Uterus (tissue), 4 donors: ENCODE data around the gene TMEM51. TPM values are rescaled to one million over a fixed set of nuclear protein-coding genes. Genes with fewer than 3 reads are reported as not detected.

ENCODE experiments used
- DNase-seq, 2 donors: peaks; one replicate each; pipeline ENCODE4 v3.0.0-alpha.2; 2019 to 2020
- H3K27ac ChIP-seq, 2 donors: fragments of 200-600 bp; sonication (generic); 1 replicate in 1 of 2; 2 replicates in 1 of 2; pipeline ENCODE4 v1.5.1; 2016 to 2018
- H3K27me3 ChIP-seq, 2 donors: fragments of 200-600 bp; sonication (generic); one replicate each; pipeline ENCODE4 v1.5.1; 2018 to 2019; ENCODE audit warnings: control low read depth in 1 of 2
- H3K36me3 ChIP-seq, 2 donors: fragments of 200-600 bp; sonication (generic); one replicate each; pipeline ENCODE4 v1.5.1; 2019; ENCODE audit warnings: control low read depth in 1 of 2
- H3K4me1 ChIP-seq, 2 donors: fragments of 200-600 bp; sonication (generic); one replicate each; pipeline ENCODE4 v1.5.1; 2018 to 2019; ENCODE audit warnings: control low read depth in 1 of 2
- H3K4me3 ChIP-seq, 2 donors: fragments of 200-600 bp; sonication (generic); 1 replicate in 1 of 2; 2 replicates in 1 of 2; pipeline ENCODE4 v1.5.1; 2018 to 2019; ENCODE audit warnings: mild to moderate bottlenecking in 1 of 2
- H3K9me3 ChIP-seq, 2 donors: fragments of 200-600 bp; sonication (generic); one replicate each; pipeline ENCODE4 v1.5.1; 2019; ENCODE audit warnings: control low read depth in 1 of 2
- POLR2A ChIP-seq, 2 donors: fragments of 450-650 bp; IDR thresholded peaks; one replicate each; pipeline ENCODE4 v1.6.1; 2016; ENCODE audit warnings: antibody characterized with exemption in 2 of 2, mild to moderate bottlenecking in 1 of 2, moderate library complexity in 1 of 2
- intact Hi-C: fragments of 100-400 bp; cut with DNase I; formaldehyde crosslinking; loops from one replicate; pipeline ENCODE4 v1.15.1; 2023; ENCODE audit warnings: low total_unique reads
- total RNA-seq, 4 donors: library from RNA; depleted of rRNA in 3 of 4; stranded (reverse); fragments of >200 nt in 3 of 4; gene quantifications; one replicate each; pipeline versions ENCODE4 v1.1.0 to v1.2.4, GENCODE V29; 2014 to 2023
- TF ChIP-seq, protein P1 (sequence below), 4 experiments: fragments of 200-600 bp in 2 of 4; fragments of 450-650 bp in 2 of 4; sonication (generic) in 2 of 4; IDR thresholded peaks; one replicate each; pipeline ENCODE4 v1.5.1; 2016 to 2019; ENCODE audit warnings: antibody characterized with exemption in 4 of 4, mild to moderate bottlenecking in 2 of 4, moderate library complexity in 1 of 4
- donor health status: DM: yes; HTN: yes; CAD: no.

Gene TMEM51
- total RNA-seq, 4 donors from 2014 or later: 1.3 to 45.0 (median 9.9) TPM

DNA sequence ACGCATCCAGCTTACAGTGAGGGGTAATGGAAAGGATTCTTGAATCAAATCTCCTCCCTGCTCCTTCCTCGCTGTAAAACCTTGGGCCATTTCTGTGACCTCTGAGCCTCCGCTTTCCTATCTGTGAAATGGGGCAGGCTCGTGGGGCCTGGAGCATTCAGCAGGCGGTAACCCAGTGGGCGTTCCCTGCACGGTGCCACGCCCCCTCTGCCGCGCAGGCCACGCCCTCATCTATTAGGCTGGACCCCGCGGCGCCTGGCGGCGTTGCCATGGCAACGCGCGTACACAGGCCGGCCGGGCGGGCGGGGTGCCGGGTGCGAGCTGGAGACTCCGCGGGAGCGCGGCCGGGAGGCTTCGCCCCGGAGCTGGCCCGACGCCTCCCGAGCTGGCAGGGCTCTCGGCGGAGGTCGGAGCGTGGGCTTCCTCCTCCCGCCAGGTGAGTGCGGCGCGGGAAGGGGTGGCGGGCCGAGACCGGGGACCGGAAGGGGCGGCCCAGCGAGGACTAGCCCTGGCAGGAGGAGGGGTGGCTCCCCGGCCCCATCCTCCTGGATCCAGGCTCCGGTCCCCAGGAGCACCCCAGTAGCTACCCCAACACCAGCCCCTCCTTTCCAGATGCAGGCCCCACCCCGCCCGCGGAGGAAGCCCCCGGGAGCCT, 93.5 kb downstream of the TMEM51 start, which contains the start of gene FHAD1:
Gene FHAD1, plus strand, starts transcription at position 264 of the 655 bp plus-strand sequence. CDS start 4,562 bp downstream, outside the sequence.
- Histone ChIP-seq H3K27me3 (no peaks in the 10 kb centered on the region), H3K36me3 (no peaks in the 10 kb centered on the region), H3K9me3 (no peaks in the 10 kb centered on the region), H3K27ac (no peak within 1 kb of the TSS), H3K4me3 (peak within 1 kb of the TSS in 1 of 2 donors; percentile 36), H3K4me1 (peaks cover 0 to 5% of the 10 kb centered on the region in 2 donors)
- intact Hi-C loops: no loop called here
- DNase-seq: peak in 1 of 2 donors; percentile 47
- no peak for TF ChIP-seq POLR2A (IDR thresholded peaks at IDR 0.05)
- TF ChIP-seq, protein P1, sequence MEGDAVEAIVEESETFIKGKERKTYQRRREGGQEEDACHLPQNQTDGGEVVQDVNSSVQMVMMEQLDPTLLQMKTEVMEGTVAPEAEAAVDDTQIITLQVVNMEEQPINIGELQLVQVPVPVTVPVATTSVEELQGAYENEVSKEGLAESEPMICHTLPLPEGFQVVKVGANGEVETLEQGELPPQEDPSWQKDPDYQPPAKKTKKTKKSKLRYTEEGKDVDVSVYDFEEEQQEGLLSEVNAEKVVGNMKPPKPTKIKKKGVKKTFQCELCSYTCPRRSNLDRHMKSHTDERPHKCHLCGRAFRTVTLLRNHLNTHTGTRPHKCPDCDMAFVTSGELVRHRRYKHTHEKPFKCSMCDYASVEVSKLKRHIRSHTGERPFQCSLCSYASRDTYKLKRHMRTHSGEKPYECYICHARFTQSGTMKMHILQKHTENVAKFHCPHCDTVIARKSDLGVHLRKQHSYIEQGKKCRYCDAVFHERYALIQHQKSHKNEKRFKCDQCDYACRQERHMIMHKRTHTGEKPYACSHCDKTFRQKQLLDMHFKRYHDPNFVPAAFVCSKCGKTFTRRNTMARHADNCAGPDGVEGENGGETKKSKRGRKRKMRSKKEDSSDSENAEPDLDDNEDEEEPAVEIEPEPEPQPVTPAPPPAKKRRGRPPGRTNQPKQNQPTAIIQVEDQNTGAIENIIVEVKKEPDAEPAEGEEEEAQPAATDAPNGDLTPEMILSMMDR (IDR thresholded peaks at IDR 0.05): no peak

DNA sequence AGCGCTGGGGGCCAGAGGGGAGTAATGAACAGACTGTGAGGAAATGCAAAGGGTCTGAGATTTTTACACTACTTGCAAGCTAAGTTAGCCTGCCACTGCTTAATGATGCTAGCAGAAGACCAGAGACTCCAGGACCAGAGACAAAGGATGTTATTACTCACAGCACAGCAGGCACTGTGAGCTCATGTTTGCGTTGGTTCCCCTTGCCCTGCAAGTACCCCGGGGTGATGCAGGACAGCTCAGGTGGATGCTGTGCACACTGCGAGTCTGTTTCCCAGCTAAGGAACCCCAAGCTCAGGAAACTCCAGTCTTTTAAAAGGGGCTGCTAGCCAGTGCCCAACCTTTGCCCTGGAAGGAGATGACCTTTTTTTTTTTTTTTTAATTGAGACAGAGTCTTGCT, 94.7 kb downstream of the TMEM51 start:
- H3K27me3 ChIP-seq: no peaks in the 10 kb centered on the region
- H3K4me3 ChIP-seq: no peak overlapping the region
- no peak for DNase-seq
- no peak overlapping the region for H3K27ac ChIP-seq
- TF ChIP-seq POLR2A (IDR thresholded peaks at IDR 0.05): no peak
- TF ChIP-seq, protein P1 (IDR thresholded peaks at IDR 0.05): no peak
- no peaks in the 10 kb centered on the region for H3K36me3 ChIP-seq
- no peaks in the 10 kb centered on the region for H3K9me3 ChIP-seq
- peaks cover 0 to 5% of the 10 kb centered on the region in 2 donors for H3K4me1 ChIP-seq
- intact Hi-C loops: no loop called here

DNA sequence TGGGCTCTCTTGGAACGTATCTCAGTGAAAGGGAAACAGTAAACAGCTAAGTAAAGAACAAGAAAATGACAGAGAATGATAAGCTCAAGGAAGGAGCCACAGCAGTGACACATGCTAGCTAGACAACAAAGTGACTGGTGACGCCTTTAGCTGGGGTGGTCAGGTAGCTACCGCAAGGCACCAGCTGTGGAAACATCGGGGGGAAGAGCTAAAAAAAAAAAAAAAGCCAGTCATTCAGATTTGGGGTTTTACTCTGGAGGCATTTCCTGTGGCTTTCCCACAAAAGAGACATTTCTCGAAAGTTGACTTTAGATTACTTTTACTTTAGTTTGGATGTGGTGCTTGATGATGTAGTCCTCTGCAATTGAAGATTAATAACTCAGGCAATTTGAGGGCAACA, 95.5 kb downstream of the TMEM51 start:
- Histone ChIP-seq H3K36me3 (no peaks in the 10 kb centered on the region), H3K27me3 (no peaks in the 10 kb centered on the region), H3K27ac (no peak overlapping the region), H3K9me3 (no peaks in the 10 kb centered on the region), H3K4me3 (no peak overlapping the region), H3K4me1 (peaks cover 0 to 5% of the 10 kb centered on the region in 2 donors)
- DNase-seq: no peak
- TF ChIP-seq, protein P1 (IDR thresholded peaks at IDR 0.05): no peak
- no peak for TF ChIP-seq POLR2A (IDR thresholded peaks at IDR 0.05)
- intact Hi-C loops: no loop called here

DNA sequence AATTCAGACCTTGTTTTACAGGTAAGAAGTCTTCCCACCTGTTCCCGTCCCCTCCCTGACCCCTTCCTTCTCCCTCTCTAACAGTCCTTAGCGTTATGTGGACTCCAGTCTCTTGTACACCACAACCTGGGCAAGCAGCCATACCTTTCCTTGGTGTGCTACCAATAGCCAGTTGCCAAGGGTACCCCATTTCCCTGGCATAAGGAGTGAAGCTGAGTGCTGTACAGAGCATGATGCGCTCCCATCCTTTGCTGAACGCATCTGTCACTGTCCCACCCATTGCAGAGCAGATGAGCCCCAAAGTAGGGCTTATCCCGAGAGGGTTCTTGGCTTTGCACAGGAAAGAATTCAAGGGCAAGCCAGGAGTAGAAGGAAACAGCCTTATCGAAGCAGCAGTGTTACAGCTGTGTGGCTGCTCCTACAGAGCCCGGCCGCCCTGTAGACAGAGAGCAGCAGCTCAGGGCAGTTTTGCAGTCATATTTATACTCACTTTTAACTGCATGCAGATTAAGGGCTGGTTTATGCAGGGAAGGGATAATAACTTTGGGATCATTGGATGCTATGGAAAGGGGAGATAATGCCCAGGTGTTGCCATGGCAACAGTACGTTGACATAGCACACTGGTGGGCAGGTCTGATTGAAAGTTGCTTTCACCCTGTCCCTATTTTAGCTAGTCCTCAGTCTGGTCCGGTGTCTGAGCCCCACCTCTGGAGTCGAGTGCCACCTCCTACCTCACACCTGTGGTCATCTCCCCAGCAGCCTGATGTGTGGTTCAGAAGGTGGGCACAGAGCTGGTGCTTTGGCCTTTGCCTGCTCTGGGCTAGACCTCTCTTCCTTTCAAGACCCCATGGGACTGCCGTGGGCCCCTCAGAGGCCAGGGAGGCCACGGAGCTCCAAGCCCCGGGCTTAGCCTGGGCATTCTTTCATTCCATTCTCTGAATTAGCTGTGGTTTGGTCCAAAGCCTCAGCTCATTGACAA, 98.6 kb downstream of the TMEM51 start:
- no peaks in the 10 kb centered on the region for H3K36me3 ChIP-seq
- TF ChIP-seq, protein P1 (IDR thresholded peaks at IDR 0.05): no peak
- no peak for TF ChIP-seq POLR2A (IDR thresholded peaks at IDR 0.05)
- no peaks in the 10 kb centered on the region for H3K27me3 ChIP-seq

DNA sequence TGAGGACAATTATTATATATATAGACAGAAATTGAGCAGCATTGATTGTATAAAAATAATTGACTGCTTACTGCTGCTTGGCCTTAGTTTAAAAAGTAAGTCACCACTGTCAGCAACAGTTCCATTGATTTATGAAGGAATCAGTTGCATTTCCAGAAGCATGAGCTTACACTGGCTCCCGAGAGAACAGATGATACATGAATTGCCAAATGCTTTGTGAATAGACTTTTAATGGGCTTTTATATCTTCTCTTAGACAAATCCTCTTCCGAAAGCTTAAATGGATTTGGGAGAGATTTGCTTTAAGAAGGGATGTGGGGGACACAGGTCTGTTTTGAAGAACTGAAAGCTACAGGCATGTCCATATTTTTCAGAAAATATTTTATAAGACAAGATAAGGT, 101.0 kb downstream of the TMEM51 start:
- H3K4me3 ChIP-seq: no peak overlapping the region
- intact Hi-C loops: no loop called here
- H3K27ac ChIP-seq: no peak overlapping the region
- no peaks in the 10 kb centered on the region for H3K9me3 ChIP-seq
- TF ChIP-seq, protein P1 (IDR thresholded peaks at IDR 0.05): no peak
- no peak for TF ChIP-seq POLR2A (IDR thresholded peaks at IDR 0.05)
- no peak for DNase-seq
- H3K27me3 ChIP-seq: no peaks in the 10 kb centered on the region
- no peaks in the 10 kb centered on the region for H3K36me3 ChIP-seq
- H3K4me1 ChIP-seq: no peaks in the 10 kb centered on the region

More for the DNA sequence above, 98.6 kb downstream of the TMEM51 start:
- Histone ChIP-seq H3K9me3 (no peaks in the 10 kb centered on the region), H3K4me1 (peaks cover 0 to 5% of the 10 kb centered on the region in 2 donors), H3K27ac (no peak overlapping the region), H3K4me3 (no peak overlapping the region)
- intact Hi-C loops: no loop called here
- no peak for DNase-seq
